Body of pancreas (tissue), 4 donors: Measurements from ENCODE around the gene ARSJ. TPM values are rescaled to one million over a fixed set of nuclear protein-coding genes. Genes with fewer than 3 reads are reported as not detected.
"Not testable (repeated sequence)": the region's sequence is repeated elsewhere in the genome, so short reads cannot be mapped to it uniquely, and the experiment has no call there.

Experiments used
- ATAC-seq: fragments of 150-250 bp; one replicate; pipeline ENCODE4 v1.9.1; 2016
- DNase-seq, 4 donors: peaks; one replicate each; pipeline ENCODE4 v3.0.0-alpha.2; 2019
- H3K27ac ChIP-seq, 4 donors: fragments of 200-600 bp; sonication (generic); 1 replicate in 3 of 4; 2 replicates in 1 of 4; pipeline versions ENCODE4 v1.5.1 to v1.6.1; 2016 to 2019; ENCODE audit warnings: mild to moderate bottlenecking in 1 of 4, mixed read lengths in 1 of 4, moderate library complexity in 1 of 4
- H3K27me3 ChIP-seq, 2 donors: fragments of 200-600 bp; sonication (generic); one replicate each; pipeline ENCODE4 v1.6.0; 2016; ENCODE audit warnings: mild to moderate bottlenecking in 1 of 2
- H3K36me3 ChIP-seq, 2 donors: fragments of 200-600 bp; sonication (generic); replicated peaks in 1 of 2; 2 replicates each; pipeline ENCODE4 v1.5.1; 2016; ENCODE audit warnings: low read depth in 2 of 2; ENCODE audit not compliant: insufficient read depth in 1 of 2
- H3K4me1 ChIP-seq: fragments of 200-600 bp; sonication (generic); one replicate; pipeline ENCODE4 v1.6.0; 2016
- H3K4me3 ChIP-seq, 2 donors: fragments of 200-600 bp; sonication (generic); 1 replicate in 1 of 2; 2 replicates in 1 of 2; pipeline ENCODE4 v1.5.1; 2016 to 2019
- H3K9me3 ChIP-seq, 3 donors: fragments of 200-600 bp; sonication (generic); 1 replicate in 2 of 3; 2 replicates in 1 of 3; pipeline ENCODE4 v1.5.1; 2016
- CTCF ChIP-seq, 7 experiments: fragments of 450-650 bp in 4 of 7; fragments of 200-600 bp in 3 of 7; sonication (generic) in 3 of 7; IDR thresholded peaks; one replicate each; pipeline ENCODE4 v1.5.1; 2016 to 2019; ENCODE audit warnings: antibody characterized with exemption in 7 of 7
- POLR2A ChIP-seq, 3 donors: fragments of 450-650 bp; IDR thresholded peaks; one replicate each; pipeline ENCODE4 v1.6.1; 2016; ENCODE audit warnings: antibody characterized with exemption in 3 of 3, mild to moderate bottlenecking in 2 of 3
- WGBS, 2 donors: methylation state at CpG; one replicate each; pipeline ENCODE4 v1.1.5; 2017; 5-methylcytosine and 5-hydroxymethylcytosine counted together
- intact Hi-C: fragments of 100-400 bp; cut with DNase I; formaldehyde crosslinking; loops from one replicate; pipeline ENCODE4 v1.15.1; 2023
- total RNA-seq, 2 donors: library from RNA; depleted of rRNA; stranded (reverse); fragments of >200 nt; gene quantifications; one replicate each; pipeline ENCODE4 v1.1.0, GENCODE V29; 2016

The ARSJ gene
- total RNA-seq, 2 donors from 2014 or later: 3.4 to 3.6 TPM

DNA sequence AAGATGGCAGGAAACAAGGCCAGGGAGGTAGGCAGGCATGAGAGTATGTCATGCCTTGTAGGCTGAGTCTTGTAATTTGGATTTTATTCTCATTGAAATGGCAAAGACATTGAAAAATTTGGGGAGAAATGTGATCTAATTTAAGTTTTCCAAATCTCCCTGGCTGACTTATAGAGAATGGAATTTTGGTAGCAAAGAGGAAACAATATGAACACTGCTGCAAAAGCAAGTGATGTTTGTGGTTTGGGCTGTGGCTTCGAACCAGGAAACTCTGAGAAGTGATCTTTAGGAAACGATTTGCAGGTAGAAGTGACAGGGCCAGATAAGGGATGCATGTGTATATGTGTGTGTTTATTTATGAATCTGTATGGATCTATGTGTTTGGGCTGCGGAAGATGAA is 35.6 kb downstream of the ARSJ start:
- intact Hi-C loops: no loop called here
- H3K4me1 ChIP-seq: no peaks in the 10 kb centered on the region
- H3K9me3 ChIP-seq: no peaks in the 10 kb centered on the region
- H3K27ac ChIP-seq: no peak overlapping the region
- no peaks in the 10 kb centered on the region for H3K27me3 ChIP-seq
- H3K4me3 ChIP-seq: no peak overlapping the region
- ATAC-seq (no peak), DNase-seq (no peak)
- WGBS, 2 donors: 51 to 56% methylated on average over 3 of the region's 3 CpGs
- TF ChIP-seq POLR2A (IDR thresholded peaks at IDR 0.05): no peak
- TF ChIP-seq CTCF (IDR thresholded peaks at IDR 0.05): no peak
- H3K36me3 ChIP-seq: no peaks in the 10 kb centered on the region

GRCh38 chr4:113943085-113943484 is 36.4 kb downstream of the ARSJ start:
- ATAC-seq (no peak), DNase-seq (no peak)
- TF ChIP-seq CTCF (IDR thresholded peaks at IDR 0.05): no peak
- no peak for TF ChIP-seq POLR2A (IDR thresholded peaks at IDR 0.05)
- Histone ChIP-seq H3K27ac (no peak overlapping the region), H3K27me3 (no peaks in the 10 kb centered on the region), H3K36me3 (no peaks in the 10 kb centered on the region), H3K9me3 (no peaks in the 10 kb centered on the region), H3K4me3 (no peak overlapping the region), H3K4me1 (no peaks in the 10 kb centered on the region)
- intact Hi-C loops: no loop called here
- 28 to 100% methylated on average over 1 of the region's 1 CpG for WGBS, 2 donors

DNA sequence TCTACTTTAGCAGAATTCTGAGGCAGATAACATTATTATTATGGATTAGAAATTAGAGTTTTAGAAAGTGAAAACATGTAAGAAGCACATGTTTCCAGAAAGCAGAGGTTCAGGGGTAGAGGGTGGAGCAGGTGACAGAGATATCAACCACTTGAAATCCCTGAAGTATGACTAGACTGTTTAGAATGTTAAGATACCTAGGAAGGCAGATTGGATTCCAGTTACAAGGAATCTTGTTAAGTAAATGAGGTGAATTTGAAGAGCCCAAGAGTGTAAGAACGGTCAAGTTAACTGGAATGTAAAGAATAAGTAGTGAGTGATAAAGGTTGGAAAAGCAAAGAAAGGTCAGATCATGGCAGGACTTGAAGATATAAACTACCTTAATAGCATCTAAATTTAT is 37.6 kb downstream of the ARSJ start:
- no peak for DNase-seq
- Histone ChIP-seq H3K27ac (no peak overlapping the region), H3K36me3 (no peaks in the 10 kb centered on the region), H3K4me3 (no peak overlapping the region), H3K4me1 (no peaks in the 10 kb centered on the region), H3K27me3 (no peaks in the 10 kb centered on the region), H3K9me3 (no peaks in the 10 kb centered on the region)
- no peak for TF ChIP-seq CTCF (IDR thresholded peaks at IDR 0.05)
- WGBS, 2 donors: 54 to 82% methylated on average over 1 of the region's 1 CpG
- intact Hi-C loops: no loop called here
- ATAC-seq: no peak

DNA sequence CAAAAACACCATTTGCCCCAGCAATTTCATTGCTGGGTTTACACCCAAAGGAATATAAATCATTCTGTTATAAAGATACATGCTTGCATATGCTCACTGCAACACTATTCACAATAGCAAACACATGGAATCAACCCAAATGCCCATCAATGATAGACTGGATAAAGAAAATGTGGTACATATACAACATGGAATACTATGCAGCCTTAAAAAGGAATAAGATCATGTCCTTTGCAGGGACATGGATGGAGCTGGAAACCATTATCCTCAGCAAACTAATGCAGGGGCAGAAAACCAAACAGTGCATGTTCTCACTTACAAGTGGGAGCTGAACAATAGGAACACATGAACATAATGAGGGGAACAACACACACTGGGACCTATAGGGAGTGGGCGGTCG is 39.3 kb downstream of the ARSJ start:
- H3K4me1 ChIP-seq, H3K36me3 ChIP-seq, H3K27ac ChIP-seq, DNase-seq, H3K4me3 ChIP-seq, ATAC-seq, intact Hi-C loops, H3K27me3 ChIP-seq, H3K9me3 ChIP-seq: not testable (repeated sequence)
- WGBS, 2 donors: 84 to 92% methylated on average over 2 of the region's 2 CpGs

DNA sequence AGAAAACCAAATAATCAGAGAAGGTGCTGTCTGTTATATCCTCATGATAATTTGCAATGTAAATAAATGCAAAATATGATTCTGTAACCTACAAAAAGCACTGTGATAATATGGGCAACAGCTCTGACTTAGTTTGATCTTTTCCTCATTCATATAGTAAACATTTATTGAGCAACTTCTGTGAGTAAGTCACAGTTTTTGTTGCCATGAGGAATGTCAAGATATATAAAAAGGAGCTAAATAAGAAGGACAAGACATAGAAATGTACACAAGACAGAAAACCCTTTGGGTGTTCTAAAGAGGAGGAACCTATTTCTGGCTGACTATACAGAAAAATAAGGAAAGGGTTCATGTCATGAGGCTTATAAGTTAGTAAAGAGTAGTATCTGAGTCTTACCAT is 44.3 kb downstream of the ARSJ start:
- ATAC-seq: no peak
- TF ChIP-seq POLR2A (IDR thresholded peaks at IDR 0.05) (no peak), CTCF (IDR thresholded peaks at IDR 0.05) (no peak)
- no peak overlapping the region for H3K4me3 ChIP-seq

GRCh38 chr4:113924706-113925105 is 54.7 kb downstream of the ARSJ start:
- H3K4me3 ChIP-seq, H3K36me3 ChIP-seq, intact Hi-C loops, H3K27ac ChIP-seq, H3K4me1 ChIP-seq, ATAC-seq, H3K9me3 ChIP-seq, H3K27me3 ChIP-seq, DNase-seq: not testable (repeated sequence)
- 80% methylated on average over 4 of the region's 4 CpGs for WGBS, 2 donors

More for the DNA sequence above, 44.3 kb downstream of the ARSJ start:
- Histone ChIP-seq H3K9me3 (no peaks in the 10 kb centered on the region), H3K27ac (no peak overlapping the region), H3K27me3 (no peaks in the 10 kb centered on the region), H3K4me1 (no peaks in the 10 kb centered on the region), H3K36me3 (no peaks in the 10 kb centered on the region)
- no peak for DNase-seq
- intact Hi-C loops: no loop called here
